Measurements from ENCODE around the gene ZNF521. TPM values are rescaled to one million over a fixed set of nuclear protein-coding genes. Genes with fewer than 3 reads are reported as not detected.

The ZNF521 gene
- total RNA-seq, 4 donors from 2014 or later: 28.2 to 67.3 (median 53.1) TPM

GRCh38 chr18:25050605-25051004 lies 301.4 kb downstream of the ZNF521 start:
- intact Hi-C loops (cut with DNase I): no loop called here
- Histone ChIP-seq H3K4me3 (replicated peaks in 1 of 3) (no peak overlapping the region), H3K36me3 (no peaks in the 10 kb centered on the region), H3K27me3 (no peaks in the 10 kb centered on the region), H3K9me3 (no peaks in the 10 kb centered on the region), H3K4me1 (no peaks in the 10 kb centered on the region), H3K27ac (no peak overlapping the region)
- no peak for DNase-seq
- 93% methylated on average over 6 of the region's 6 CpGs for WGBS, 2 donors
- TF ChIP-seq CTCF (IDR thresholded peaks at IDR 0.05) (no peak), POLR2A (IDR thresholded peaks at IDR 0.05) (no peak)

- TF ChIP-seq CTCF (IDR thresholded peaks at IDR 0.05) (no peak), POLR2A (IDR thresholded peaks at IDR 0.05) (no peak)
- no peak overlapping the region for H3K4me3 ChIP-seq (replicated peaks in 1 of 3)
- WGBS, 2 donors: 64 to 65% methylated on average over 9 of the region's 9 CpGs
- no peak overlapping the region for H3K27ac ChIP-seq
- H3K9me3 ChIP-seq: no peaks in the 10 kb centered on the region
- intact Hi-C loops (cut with DNase I): no loop called here
- H3K4me1 ChIP-seq: no peaks in the 10 kb centered on the region
- H3K36me3 ChIP-seq: no peaks in the 10 kb centered on the region
- H3K27me3 ChIP-seq: no peaks in the 10 kb centered on the region
- DNase-seq: no peak
Observed at GRCh38 chr18:25047983-25048382, 304.0 kb downstream of the ZNF521 start.

GRCh38 chr18:25047421-25047820 lies 304.5 kb downstream of the ZNF521 start:
- Histone ChIP-seq H3K4me1 (no peaks in the 10 kb centered on the region), H3K9me3 (no peaks in the 10 kb centered on the region), H3K27ac (no peak overlapping the region), H3K27me3 (no peaks in the 10 kb centered on the region), H3K4me3 (replicated peaks in 1 of 3) (no peak overlapping the region), H3K36me3 (no peaks in the 10 kb centered on the region)
- intact Hi-C loops (cut with DNase I): no loop called here
- no peak for TF ChIP-seq POLR2A (IDR thresholded peaks at IDR 0.05)
- no peak for TF ChIP-seq CTCF (IDR thresholded peaks at IDR 0.05)
- 77 to 94% methylated on average over 3 of the region's 3 CpGs for WGBS, 2 donors
- DNase-seq: no peak

- Histone ChIP-seq H3K27ac (no peak overlapping the region), H3K36me3 (no peaks in the 10 kb centered on the region), H3K27me3 (no peaks in the 10 kb centered on the region), H3K9me3 (no peaks in the 10 kb centered on the region), H3K4me1 (no peaks in the 10 kb centered on the region), H3K4me3 (replicated peaks in 1 of 3) (no peak overlapping the region)
- DNase-seq: no peak
- TF ChIP-seq POLR2A (IDR thresholded peaks at IDR 0.05): no peak
- no peak for TF ChIP-seq CTCF (IDR thresholded peaks at IDR 0.05)
- 46 to 91% methylated on average over 2 of the region's 2 CpGs for WGBS, 2 donors
- intact Hi-C loops (cut with DNase I): no loop called here
Observed at GRCh38 chr18:25044694-25045093, 307.3 kb downstream of the ZNF521 start.

- H3K36me3 ChIP-seq: no peaks in the 10 kb centered on the region
- intact Hi-C loops (cut with DNase I): no loop called here
- no peaks in the 10 kb centered on the region for H3K4me1 ChIP-seq
- no peak overlapping the region for H3K4me3 ChIP-seq (replicated peaks in 1 of 3)
- H3K27ac ChIP-seq: no peak overlapping the region
- no peaks in the 10 kb centered on the region for H3K27me3 ChIP-seq
- TF ChIP-seq CTCF (IDR thresholded peaks at IDR 0.05) (no peak), POLR2A (IDR thresholded peaks at IDR 0.05) (no peak)
- 85 to 86% methylated on average over 4 of the region's 4 CpGs for WGBS, 2 donors
- no peak for DNase-seq
- no peaks in the 10 kb centered on the region for H3K9me3 ChIP-seq
Observed at GRCh38 chr18:25043104-25043503, 308.9 kb downstream of the ZNF521 start.

Measured in thyroid gland (tissue), 4 donors.